GM12874 (cell line): ENCODE data around the gene TPRN.

Experiments
- TF ChIP-seq, protein P1 (sequence below): IDR thresholded peaks from 2 replicates; pipeline ENCODE4 v1.5.1; 2011; ENCODE audit warnings: low read depth, mild to moderate bottlenecking, control low read depth, low read length, moderate library complexity; ENCODE audit not compliant: insufficient read depth

Gene TPRN

DNA sequence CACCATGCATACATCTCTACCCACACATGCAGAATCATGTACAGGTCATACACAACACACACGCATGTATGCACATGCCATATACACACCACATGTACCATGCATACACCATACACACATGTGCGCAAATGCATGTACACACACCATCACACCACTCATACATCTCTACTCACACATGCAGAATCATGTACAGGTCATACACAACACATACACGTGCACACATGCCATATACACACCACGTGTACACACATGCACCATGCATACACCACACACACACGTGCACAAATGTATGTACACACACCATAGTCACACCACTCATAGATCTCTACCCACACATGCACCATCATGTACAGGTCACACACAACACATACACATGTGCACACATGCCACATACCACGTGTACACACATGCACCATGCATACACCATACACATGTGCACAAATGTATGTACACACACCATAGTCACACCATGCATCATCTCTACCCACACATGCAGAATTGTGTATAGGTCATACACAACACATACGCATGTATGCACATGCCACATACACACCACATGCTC is 47.6 kb downstream of the TPRN start:
- TF ChIP-seq, protein P1, sequence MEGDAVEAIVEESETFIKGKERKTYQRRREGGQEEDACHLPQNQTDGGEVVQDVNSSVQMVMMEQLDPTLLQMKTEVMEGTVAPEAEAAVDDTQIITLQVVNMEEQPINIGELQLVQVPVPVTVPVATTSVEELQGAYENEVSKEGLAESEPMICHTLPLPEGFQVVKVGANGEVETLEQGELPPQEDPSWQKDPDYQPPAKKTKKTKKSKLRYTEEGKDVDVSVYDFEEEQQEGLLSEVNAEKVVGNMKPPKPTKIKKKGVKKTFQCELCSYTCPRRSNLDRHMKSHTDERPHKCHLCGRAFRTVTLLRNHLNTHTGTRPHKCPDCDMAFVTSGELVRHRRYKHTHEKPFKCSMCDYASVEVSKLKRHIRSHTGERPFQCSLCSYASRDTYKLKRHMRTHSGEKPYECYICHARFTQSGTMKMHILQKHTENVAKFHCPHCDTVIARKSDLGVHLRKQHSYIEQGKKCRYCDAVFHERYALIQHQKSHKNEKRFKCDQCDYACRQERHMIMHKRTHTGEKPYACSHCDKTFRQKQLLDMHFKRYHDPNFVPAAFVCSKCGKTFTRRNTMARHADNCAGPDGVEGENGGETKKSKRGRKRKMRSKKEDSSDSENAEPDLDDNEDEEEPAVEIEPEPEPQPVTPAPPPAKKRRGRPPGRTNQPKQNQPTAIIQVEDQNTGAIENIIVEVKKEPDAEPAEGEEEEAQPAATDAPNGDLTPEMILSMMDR, result no peak

DNA sequence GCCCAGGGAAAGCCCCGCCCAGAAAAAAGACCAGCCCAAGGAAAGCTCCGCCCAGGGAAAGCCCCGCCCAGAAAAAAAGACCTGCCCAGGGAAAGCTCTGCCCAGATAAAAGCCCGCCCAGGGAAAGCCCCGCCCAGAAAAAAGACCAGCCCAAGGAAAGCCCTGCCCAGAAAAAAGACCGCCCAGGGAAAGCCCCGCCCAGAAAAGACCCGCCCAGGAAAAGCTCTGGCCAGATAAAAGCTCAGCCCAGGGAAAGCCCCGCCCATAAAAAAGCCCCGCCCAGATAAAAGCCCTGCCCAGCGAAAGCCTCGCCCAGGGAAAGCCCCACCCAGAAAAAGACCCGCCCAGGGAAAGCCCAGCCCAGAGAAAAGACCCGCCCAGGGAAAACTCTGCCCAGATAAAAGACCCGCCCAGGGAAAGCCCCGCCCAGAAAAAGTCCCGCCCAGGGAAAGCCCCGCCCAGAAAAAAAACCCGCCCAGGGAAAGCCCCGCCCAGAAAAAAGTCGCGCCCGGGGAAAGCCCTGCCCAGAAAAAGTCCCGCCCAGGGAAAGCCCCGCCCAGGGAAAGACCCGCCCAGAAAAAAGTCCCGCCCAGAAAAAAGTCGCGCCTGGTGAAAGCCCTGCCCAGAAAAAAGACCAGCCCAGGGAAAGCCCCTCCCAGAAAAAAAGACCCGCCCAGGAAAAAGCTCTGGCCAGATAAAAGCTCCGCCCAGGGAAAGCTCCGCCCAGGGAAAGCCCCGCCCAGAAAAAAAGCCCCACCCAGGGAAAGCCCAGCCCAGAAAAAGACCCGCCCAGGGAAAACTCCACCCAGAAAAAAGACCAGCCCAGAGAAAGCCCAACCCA is 49.7 kb downstream of the TPRN start:
- TF ChIP-seq, protein P1, result no peak

DNA sequence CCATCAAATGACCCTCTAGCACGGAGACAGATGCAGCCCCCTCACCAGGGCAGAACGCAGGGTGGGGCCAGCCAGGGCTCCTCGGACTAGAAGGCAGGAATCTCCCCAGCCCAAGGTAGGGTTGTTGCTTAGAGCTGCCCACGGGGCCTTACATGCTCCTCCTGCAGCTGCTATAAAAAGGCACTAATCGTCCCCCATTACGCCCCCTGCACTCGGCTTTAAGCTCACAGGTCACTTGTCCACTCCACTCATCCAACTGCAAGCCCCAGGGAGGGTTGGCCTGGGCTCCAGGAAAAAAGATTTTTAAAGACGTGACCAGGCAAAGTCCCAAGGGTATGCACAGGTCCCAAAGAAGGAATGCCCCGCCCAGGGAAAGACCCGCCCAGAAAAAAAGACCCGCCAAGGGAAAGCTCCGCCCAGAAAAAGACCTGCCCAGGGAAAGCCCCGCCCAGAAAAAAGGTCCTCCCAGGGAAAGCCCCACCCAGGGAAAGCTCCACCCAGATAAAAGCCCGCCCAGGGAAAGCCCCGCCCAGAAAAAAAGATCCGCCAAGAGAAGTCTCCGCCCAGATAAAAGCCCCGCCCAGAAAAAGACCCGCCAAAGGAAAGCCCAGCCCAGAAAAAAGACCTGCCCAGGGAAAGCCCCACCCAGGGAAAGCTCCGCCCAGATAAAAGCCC is 50.5 kb downstream of the TPRN start:
- TF ChIP-seq, protein P1, result no peak

DNA sequence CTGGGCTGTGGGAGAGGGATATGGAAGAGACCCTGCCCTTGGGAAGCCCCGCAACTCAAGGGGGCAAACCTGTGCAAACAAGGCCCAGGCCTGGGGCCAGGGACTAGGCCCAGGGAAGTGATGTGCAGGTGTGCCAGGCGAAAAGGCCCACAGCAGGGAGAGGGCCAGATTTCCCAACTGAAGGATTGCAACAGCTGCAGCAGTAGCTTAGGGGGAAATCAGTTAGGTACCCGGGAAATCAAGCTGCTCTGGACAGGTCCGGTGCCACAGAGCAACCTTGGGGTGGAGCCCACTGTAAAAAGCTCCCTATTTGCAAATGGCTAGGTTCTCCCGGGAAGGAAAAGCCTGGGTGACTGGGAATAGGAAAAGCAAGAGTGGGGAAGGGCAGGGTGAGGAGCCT is 51.2 kb downstream of the TPRN start:
- TF ChIP-seq, protein P1, result no peak

DNA sequence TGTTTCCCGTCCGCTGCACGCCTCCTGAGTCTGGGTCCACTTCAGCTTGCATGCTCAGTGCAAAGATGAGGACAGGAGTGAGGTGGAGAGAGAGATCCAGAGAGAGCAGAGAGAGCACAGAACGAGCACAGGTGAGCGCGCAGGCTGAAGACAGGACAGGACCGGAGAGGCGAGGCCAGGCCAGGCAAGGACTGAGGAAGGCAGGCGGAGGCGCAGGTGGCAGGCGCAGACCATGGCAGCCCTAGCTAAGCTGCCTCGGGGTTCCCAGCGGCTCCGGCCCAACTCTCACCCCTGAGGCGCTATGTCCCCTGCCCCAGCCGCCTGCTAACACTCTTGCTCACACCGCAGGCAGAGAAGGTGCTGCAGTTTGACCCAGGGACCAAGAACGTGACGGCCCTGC is 51.9 kb downstream of the TPRN start:
- TF ChIP-seq, protein P1, result no peak

DNA sequence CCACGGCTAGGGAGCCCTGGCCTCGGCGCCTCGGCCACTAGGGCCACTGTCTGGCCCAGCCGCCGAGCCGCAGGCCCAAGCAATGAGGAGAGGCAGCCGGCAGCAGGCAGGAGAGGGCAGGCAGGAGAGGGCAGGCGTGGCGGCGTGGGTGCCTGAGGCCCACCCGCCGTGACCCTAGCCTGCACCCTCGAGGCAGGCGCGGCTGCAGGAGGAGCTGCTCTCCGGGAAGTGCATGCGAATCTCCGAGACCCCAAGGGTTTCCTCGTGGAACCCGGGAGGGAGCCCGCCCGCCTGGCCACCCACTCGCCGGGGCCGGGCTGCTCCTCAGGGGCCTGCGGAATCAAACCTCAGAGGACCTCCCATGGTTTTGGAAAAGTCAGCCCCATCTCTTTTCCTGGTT is 52.3 kb downstream of the TPRN start:
- TF ChIP-seq, protein P1, result no peak

DNA sequence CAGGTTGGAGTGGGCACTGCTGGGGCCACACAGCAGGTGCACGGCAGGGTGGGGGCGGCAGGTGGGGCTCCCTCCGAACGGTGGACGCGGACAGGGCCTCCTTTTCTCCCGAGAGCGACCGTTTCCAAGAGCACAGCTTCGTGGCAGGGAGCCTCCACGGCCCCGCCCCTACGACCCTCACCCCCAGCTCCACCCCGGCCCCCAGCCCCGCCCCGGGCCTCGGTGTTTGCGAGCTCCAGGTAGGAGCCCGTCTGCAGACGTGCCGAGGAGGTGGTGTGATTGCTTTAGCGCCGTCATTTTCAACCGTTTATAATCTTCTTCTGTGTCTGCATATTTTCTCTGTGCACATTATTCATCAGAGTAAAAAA is 52.8 kb downstream of the TPRN start:
- TF ChIP-seq, protein P1, result no peak
